ENCODE measurements around the gene WARS2. TPM values are rescaled to one million over a fixed set of nuclear protein-coding genes. Genes with fewer than 3 reads are reported as not detected.
A peak's percentile ranks its signal among the peaks of the same experiment; 100 is the strongest.
"Not testable (repeated sequence)": the region's sequence is repeated elsewhere in the genome, so short reads cannot be mapped to it uniquely, and the experiment has no call there.

Gene WARS2
- total RNA-seq, result 10 to 100 TPM; 12.0 to 14.0 TPM

DNA sequence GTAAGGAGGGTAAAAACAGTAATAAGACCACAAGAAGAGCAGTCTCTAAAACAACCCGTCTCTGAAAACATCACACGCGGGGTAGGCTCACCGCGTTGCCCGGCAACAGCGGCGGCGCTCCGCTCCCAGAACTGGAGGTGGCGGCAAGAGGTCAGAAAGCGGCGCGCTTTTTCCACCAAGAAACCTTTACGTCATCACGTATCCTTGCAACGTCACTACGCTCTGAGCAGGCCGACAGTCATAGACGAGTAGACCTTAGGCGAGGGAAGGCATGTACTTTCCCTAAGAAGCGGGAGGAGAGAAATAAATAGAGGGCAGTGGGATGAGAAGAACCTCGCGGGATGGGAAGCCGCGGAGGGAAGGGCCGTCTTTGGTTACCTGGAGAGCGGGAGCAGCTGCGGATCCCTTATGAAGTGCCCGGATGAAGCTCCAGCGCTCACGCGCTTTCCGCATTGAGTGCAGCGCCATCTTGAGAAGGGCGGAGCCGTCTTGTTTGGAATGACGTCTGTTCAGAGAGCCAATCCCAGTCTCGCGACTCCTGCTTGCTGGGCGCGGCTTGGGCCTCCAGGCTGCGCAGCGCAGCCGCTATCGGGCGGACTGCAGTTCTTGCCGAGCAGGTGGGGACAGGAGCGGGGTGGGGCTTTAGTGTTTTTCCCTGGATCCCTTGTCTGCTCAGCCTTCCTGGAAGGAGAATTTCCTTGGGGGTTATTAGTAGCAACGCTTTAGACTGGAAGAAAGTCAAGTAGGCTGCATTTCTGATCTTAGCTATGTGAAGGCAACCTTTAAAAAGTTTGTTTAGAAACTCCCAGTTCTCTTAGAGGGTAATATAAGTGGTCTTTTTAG, at the start of gene WARS2:
Gene WARS2, minus strand, starts transcription at position 477 of the 843 bp plus-strand sequence. Its CDS starts 9 bp downstream, at position 468.
- no peaks in the 10 kb centered on the region for H3K9me3 Mint-ChIP-seq (ENCODE audit: low read depth)
- peaks cover 8% of the 10 kb centered on the region for H3K36me3 Mint-ChIP-seq
- no peak within 1 kb of the TSS for H3K4me3 Mint-ChIP-seq
- no peak within 1 kb of the TSS for H3K27ac Mint-ChIP-seq
- ATAC-seq (peak; percentile 92), DNase-seq (peak; percentile 97)
- H3K4me1 Mint-ChIP-seq, result peaks cover 26% of the 10 kb centered on the region
- no peaks in the 10 kb centered on the region for H3K27me3 Mint-ChIP-seq
- CTCF ChIA-PET, result interaction anchor here (0.7 to 1.3 kb wide), 3 partner anchors 9 to 10 kb away, joined by 3 read pairs; no protein-coding TSS in a partner anchor

DNA sequence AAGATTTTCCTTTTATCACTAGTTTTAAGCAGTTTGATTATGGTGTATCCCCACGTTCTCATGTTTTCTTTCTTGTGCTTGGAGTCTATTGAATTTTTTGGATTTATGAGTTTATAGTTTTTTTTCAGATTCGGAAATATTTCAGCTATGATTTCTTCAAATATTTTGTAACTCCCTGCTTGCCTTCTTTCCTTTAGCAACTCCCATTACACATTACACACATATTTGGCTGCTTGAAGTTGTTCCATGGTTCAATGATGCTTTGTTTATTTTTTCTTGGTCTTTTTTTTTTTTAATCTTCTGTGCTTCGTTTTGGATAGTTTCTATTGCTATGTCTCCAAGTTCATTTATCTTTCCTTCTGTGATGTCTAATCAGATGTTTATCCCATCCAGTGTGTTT, 48.5 kb upstream of the WARS2 start:
- CTCF ChIA-PET, result no interaction called here
- peaks cover 7% of the 10 kb centered on the region for H3K9me3 Mint-ChIP-seq (ENCODE audit: low read depth)
- DNase-seq, result no peak
- peaks cover 8% of the 10 kb centered on the region for H3K36me3 Mint-ChIP-seq
- H3K4me1 Mint-ChIP-seq, result peaks cover 2% of the 10 kb centered on the region
- ATAC-seq, result no peak
- H3K27ac Mint-ChIP-seq, result no peak overlapping the region
- no peaks in the 10 kb centered on the region for H3K27me3 Mint-ChIP-seq
- no peak overlapping the region for H3K4me3 Mint-ChIP-seq

DNA sequence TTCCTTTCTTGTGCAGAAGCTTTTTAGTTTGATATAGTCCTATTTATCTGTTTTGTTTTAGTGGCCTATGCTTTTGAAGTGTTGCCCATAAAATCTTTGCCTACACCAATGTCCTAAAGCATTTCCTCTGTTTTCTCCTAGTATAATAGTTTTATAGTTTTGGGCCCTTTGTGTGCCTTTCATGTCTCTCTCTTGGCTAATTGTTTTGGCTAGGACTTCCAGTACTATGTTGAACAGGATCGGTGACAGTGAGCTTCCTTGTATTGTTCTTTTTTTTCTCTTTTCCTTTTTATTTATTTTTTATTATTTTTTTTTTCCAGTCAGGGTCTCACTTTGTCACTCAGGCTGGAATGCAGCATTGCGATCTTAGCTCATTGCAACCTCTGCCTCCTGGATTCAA, 47.0 kb upstream of the WARS2 start:
- CTCF ChIA-PET, result no interaction called here
- no peak for DNase-seq
- peaks cover 8% of the 10 kb centered on the region for H3K36me3 Mint-ChIP-seq

GRCh38 chr1:119186471-119186870, 46.0 kb upstream of the WARS2 start:
- no peak overlapping the region for H3K4me3 Mint-ChIP-seq
- H3K27ac Mint-ChIP-seq, result no peak overlapping the region
- no peaks in the 10 kb centered on the region for H3K27me3 Mint-ChIP-seq
- peaks cover 7% of the 10 kb centered on the region for H3K9me3 Mint-ChIP-seq (ENCODE audit: low read depth)
- no peak for ATAC-seq
- no peaks in the 10 kb centered on the region for H3K4me1 Mint-ChIP-seq
- DNase-seq, result no peak
- CTCF ChIA-PET, result no interaction called here
- peaks cover 11% of the 10 kb centered on the region for H3K36me3 Mint-ChIP-seq

More for the DNA sequence above, 47.0 kb upstream of the WARS2 start:
- H3K9me3 Mint-ChIP-seq (ENCODE audit: low read depth), result peaks cover 7% of the 10 kb centered on the region
- no peak overlapping the region for H3K27ac Mint-ChIP-seq
- peaks cover 2% of the 10 kb centered on the region for H3K4me1 Mint-ChIP-seq
- no peaks in the 10 kb centered on the region for H3K27me3 Mint-ChIP-seq
- ATAC-seq, result no peak
- H3K4me3 Mint-ChIP-seq, result no peak overlapping the region

GRCh38 chr1:119184972-119185371, 44.5 kb upstream of the WARS2 start:
- DNase-seq, result no peak
- H3K36me3 Mint-ChIP-seq, result peaks cover 11% of the 10 kb centered on the region
- H3K27me3 Mint-ChIP-seq, result no peaks in the 10 kb centered on the region
- ATAC-seq, result no peak
- H3K27ac Mint-ChIP-seq, result no peak overlapping the region
- peaks cover 7% of the 10 kb centered on the region for H3K9me3 Mint-ChIP-seq (ENCODE audit: low read depth)
- H3K4me1 Mint-ChIP-seq, result no peaks in the 10 kb centered on the region
- no peak overlapping the region for H3K4me3 Mint-ChIP-seq
- CTCF ChIA-PET, result no interaction called here

- DNase-seq (no peak), ATAC-seq (no peak)
- Mint-ChIP-seq H3K27ac (no peak overlapping the region), H3K36me3 (peaks cover 18% of the 10 kb centered on the region), H3K9me3 (ENCODE audit: low read depth) (peaks cover under 1% of the 10 kb centered on the region), H3K4me3 (no peak overlapping the region), H3K27me3 (no peaks in the 10 kb centered on the region), H3K4me1 (no peaks in the 10 kb centered on the region)
- CTCF ChIA-PET, result no interaction called here
Measured at GRCh38 chr1:119181218-119181617, 40.8 kb upstream of the WARS2 start.

DNA sequence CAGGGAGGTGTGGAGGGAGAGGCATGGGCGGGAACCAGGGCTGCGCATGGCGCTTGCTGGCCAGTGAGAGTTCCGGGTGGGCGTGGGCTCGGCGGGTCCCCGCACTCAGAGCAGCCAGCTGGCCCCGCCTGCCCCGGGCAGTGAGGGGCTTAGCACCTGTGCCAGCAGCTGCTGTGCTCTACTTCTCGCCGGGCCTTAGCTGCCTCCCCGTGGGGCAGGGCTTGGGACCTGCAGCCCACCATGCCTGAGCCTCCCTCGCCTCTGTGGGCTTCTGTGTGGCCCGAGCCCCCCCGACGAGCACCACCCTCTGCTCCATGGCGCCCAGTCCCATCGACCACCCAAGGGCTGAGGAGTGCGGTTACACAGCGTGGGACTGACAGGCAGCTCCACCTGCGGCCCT, 38.6 kb upstream of the WARS2 start:
- ATAC-seq, result no peak
- DNase-seq, result no peak
- H3K27ac Mint-ChIP-seq, result no peak overlapping the region
- H3K4me1 Mint-ChIP-seq, result no peaks in the 10 kb centered on the region
- H3K4me3 Mint-ChIP-seq, result no peak overlapping the region
- H3K9me3 Mint-ChIP-seq (ENCODE audit: low read depth), result peaks cover 2% of the 10 kb centered on the region
- CTCF ChIA-PET, result no interaction called here
- H3K27me3 Mint-ChIP-seq, result no peaks in the 10 kb centered on the region
- H3K36me3 Mint-ChIP-seq, result peaks cover 22% of the 10 kb centered on the region

- H3K27me3 Mint-ChIP-seq; DNase-seq; ATAC-seq; H3K27ac Mint-ChIP-seq; CTCF ChIA-PET; H3K9me3 Mint-ChIP-seq (ENCODE audit: low read depth); H3K4me1 Mint-ChIP-seq; H3K4me3 Mint-ChIP-seq: not testable (repeated sequence)
- H3K36me3 Mint-ChIP-seq, result peaks cover 24% of the 10 kb centered on the region
Measured at GRCh38 chr1:119172927-119173326, 32.5 kb upstream of the WARS2 start.

- CTCF ChIA-PET, H3K27me3 Mint-ChIP-seq: not testable (repeated sequence)
- peaks cover 19% of the 10 kb centered on the region for H3K36me3 Mint-ChIP-seq
Measured at GRCh38 chr1:119171381-119172010, 31.0 kb upstream of the WARS2 start.

DNA sequence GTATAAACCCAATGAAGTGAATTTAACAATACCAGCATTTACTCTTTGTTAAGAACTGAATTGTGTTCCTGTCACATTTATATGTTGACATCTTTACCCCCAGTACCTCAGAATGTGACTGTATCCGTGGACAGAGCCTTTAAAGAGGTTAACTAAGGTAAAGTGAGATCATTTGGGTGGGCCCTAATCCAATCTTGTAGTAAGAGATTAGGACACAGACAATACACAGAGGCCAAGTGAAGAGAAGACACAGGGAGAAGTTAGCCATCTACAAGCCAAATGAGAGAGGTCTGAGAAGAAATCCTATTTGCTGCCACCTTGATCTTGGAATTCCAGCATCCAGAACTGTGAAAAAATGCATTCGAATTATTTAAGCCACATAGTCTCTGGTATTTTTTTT, 22.9 kb upstream of the WARS2 start:
- Mint-ChIP-seq H3K36me3 (peaks cover 23% of the 10 kb centered on the region), H3K4me1 (no peaks in the 10 kb centered on the region), H3K27ac (no peak overlapping the region), H3K4me3 (no peak overlapping the region), H3K27me3 (no peaks in the 10 kb centered on the region), H3K9me3 (ENCODE audit: low read depth) (no peaks in the 10 kb centered on the region)
- CTCF ChIA-PET, result no interaction called here
- ATAC-seq, result no peak
- no peak for DNase-seq

More at GRCh38 chr1:119171381-119172010, 31.0 kb upstream of the WARS2 start:
- not testable (repeated sequence) for ATAC-seq; DNase-seq; H3K4me3 Mint-ChIP-seq; H3K9me3 Mint-ChIP-seq (ENCODE audit: low read depth); H3K4me1 Mint-ChIP-seq; H3K27ac Mint-ChIP-seq

DNA sequence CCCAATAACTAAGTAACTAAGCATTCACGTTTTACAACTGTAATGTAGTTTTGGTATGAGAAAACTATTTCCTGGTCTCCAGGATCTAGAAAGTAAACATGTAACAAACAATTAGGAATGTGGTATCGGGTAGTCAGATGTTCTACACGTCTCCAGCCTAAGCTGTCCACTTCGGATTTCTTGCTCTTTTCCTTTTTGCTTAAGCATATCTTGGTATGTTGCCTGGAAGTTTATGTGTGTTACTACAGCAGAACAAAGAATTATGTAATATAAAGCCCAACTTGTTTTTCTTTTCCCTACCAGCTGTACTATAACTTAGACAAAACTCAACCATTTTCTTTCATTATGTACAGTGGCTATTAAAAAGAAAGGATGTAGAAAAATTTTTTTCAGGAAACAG, 20.4 kb upstream of the WARS2 start:
- no peak for DNase-seq
- no peaks in the 10 kb centered on the region for H3K9me3 Mint-ChIP-seq (ENCODE audit: low read depth)
- ATAC-seq, result no peak
- no peak overlapping the region for H3K4me3 Mint-ChIP-seq
- no peaks in the 10 kb centered on the region for H3K27me3 Mint-ChIP-seq
- peaks cover 40% of the 10 kb centered on the region for H3K36me3 Mint-ChIP-seq
- CTCF ChIA-PET, result no interaction called here
- H3K4me1 Mint-ChIP-seq, result no peaks in the 10 kb centered on the region
- no peak overlapping the region for H3K27ac Mint-ChIP-seq

DNA sequence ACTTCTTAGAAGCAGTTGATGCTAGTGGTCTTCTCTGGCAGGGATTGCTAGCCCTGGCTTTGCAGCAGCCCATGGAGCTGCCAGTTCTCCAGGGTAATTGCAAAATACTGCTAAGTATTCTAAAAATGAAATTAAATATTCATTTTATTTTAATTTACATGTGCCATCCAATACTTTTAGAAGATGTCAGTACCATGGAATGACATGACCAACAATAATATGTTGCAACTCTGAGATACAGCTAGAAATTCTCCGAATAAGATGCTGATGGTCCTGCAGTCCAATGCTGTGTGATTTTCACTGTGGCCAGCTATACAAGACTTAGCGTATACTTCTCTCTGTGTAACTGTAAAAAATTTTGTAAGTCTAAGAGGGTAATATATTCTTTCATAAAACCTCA, 20.0 kb upstream of the WARS2 start:
- Mint-ChIP-seq H3K27me3 (no peaks in the 10 kb centered on the region), H3K36me3 (peaks cover 43% of the 10 kb centered on the region), H3K9me3 (ENCODE audit: low read depth) (no peaks in the 10 kb centered on the region), H3K4me3 (no peak overlapping the region), H3K4me1 (no peaks in the 10 kb centered on the region), H3K27ac (no peak overlapping the region)
- CTCF ChIA-PET, result no interaction called here
- ATAC-seq, result no peak
- DNase-seq, result no peak

DNA sequence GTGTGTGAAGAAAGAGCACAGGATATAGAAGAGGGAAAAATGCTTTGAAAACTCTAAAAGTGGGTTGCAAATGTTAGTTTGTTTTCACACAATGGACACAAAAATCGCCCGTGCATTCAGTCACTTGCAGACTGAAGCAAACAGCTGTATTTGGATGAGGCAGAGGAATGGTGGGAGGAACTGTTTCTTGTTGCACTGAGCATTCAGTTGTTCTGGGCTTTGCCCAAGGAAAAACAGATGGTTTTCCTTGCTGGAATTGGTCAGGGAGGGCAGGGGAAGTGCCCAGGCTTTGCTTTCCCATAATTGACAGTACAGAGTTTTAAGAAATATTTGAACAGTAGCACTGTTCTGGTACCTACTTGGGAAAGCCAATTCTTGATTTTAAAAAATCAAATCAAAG, 19.5 kb upstream of the WARS2 start:
- H3K9me3 Mint-ChIP-seq (ENCODE audit: low read depth), result no peaks in the 10 kb centered on the region
- ATAC-seq (no peak), DNase-seq (no peak)
- peaks cover 45% of the 10 kb centered on the region for H3K36me3 Mint-ChIP-seq
- no peaks in the 10 kb centered on the region for H3K27me3 Mint-ChIP-seq
- no peak overlapping the region for H3K4me3 Mint-ChIP-seq
- CTCF ChIA-PET, result no interaction called here
- no peaks in the 10 kb centered on the region for H3K4me1 Mint-ChIP-seq
- no peak overlapping the region for H3K27ac Mint-ChIP-seq

- Mint-ChIP-seq H3K4me1 (no peaks in the 10 kb centered on the region), H3K27ac (no peak overlapping the region), H3K36me3 (peaks cover 48% of the 10 kb centered on the region), H3K27me3 (no peaks in the 10 kb centered on the region), H3K4me3 (no peak overlapping the region), H3K9me3 (ENCODE audit: low read depth) (peaks cover 2% of the 10 kb centered on the region)
- DNase-seq (no peak), ATAC-seq (no peak)
- CTCF ChIA-PET, result no interaction called here
Measured at GRCh38 chr1:119159111-119159510, 18.7 kb upstream of the WARS2 start.

Measured in activated CD8-positive, alpha-beta memory T cell treated with anti-CD3 and anti-CD28 coated beads, Interleukin-2, amount 10 ng/mL, durations not matched to agents 7 days and 5 days (primary cell).